BJ (cell line): ENCODE measurements around the gene KIF1A. TPM values are rescaled to one million over a fixed set of nuclear protein-coding genes. Genes with fewer than 3 reads are reported as not detected.
"Not testable (repeated sequence)": the region's sequence is repeated elsewhere in the genome, so short reads cannot be mapped to it uniquely, and the experiment has no call there.

Experiments used
- CTCF ChIA-PET: fragments of 350-600 bp; formaldehyde crosslinking; extraction: SDS; loops from one replicate; lab custom pipeline; 2021; ENCODE audit warnings: antibody characterized with exemption, inconsistent platforms; lab: Yijun Ruan, JAX
- POLR2A ChIA-PET: fragments of 300-600 bp; sonication (Branson Sonifier 250); formaldehyde crosslinking; extraction: SDS; loops from one replicate; lab custom pipeline; 2021; ENCODE audit warnings: antibody characterized with exemption; lab: Charles Lee
- DNase-seq: peaks from one replicate; pipeline ENCODE4 v3.0.0-alpha.2; 2011; ENCODE audit warnings: low read depth
- H3K27me3 ChIP-seq: 2 replicates; pipeline ENCODE4 v1.6.0; 2011; ENCODE audit warnings: low read length; ENCODE audit not compliant: control insufficient read depth, insufficient read depth
- H3K36me3 ChIP-seq: 2 replicates; pipeline ENCODE4 v1.5.1; 2011; ENCODE audit warnings: low read length; ENCODE audit not compliant: control insufficient read depth, insufficient read depth
- H3K4me3 ChIP-seq: 2 replicates; pipeline ENCODE4 v1.5.1; 2011; ENCODE audit warnings: low read depth, mild to moderate bottlenecking, control low read depth, low read length
- CTCF ChIP-seq: IDR thresholded peaks from 2 replicates; pipeline ENCODE4 v1.5.1; 2011; ENCODE audit warnings: low read depth, mild to moderate bottlenecking, control low read depth, inconsistent platforms, low read length, moderate library complexity; ENCODE audit not compliant: insufficient read depth
- polyA plus RNA-seq: library from polyadenylated mRNA; depleted of rRNA; stranded (reverse); fragments of >200 nt; gene quantifications from 2 replicates; pipeline ENCODE4 v1.2.3, GENCODE V29; 2011

Gene KIF1A
- polyA plus RNA-seq, 1 experiment: 0.01 TPM

GRCh38 chr2:240687045-240687740, 132.8 kb downstream of the KIF1A start:
- Histone ChIP-seq H3K27me3 (peaks cover 4% of the 10 kb centered on the region; the same call in 1 of the 2 replicates), H3K4me3 (no peak overlapping the region), H3K36me3 (no peaks in the 10 kb centered on the region)
- ChIA-PET CTCF (no interaction called here), POLR2A (no interaction called here)
- DNase-seq: no peak
- no peak for TF ChIP-seq CTCF

DNA sequence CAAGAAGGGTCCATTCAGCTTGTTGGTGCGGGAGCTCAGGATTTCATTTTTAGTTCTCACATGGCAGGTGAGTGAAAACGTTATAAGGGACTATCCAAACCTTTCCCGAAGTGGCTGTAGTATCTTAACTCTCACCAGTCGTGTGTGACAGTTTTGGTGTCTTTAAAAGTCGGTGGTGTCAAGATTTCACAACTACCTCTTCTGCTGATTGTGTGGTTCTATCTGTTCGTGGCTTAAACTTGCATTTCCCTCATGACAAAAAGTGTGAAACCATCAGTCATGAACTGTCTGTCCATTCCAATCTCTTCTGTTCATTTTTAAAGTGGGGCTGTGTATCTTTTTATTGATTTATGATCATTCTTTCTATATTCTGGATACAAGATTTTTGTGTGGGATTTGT, 133.6 kb downstream of the KIF1A start:
- Histone ChIP-seq H3K4me3 (no peak overlapping the region), H3K36me3 (no peaks in the 10 kb centered on the region), H3K27me3 (peaks cover 4% of the 10 kb centered on the region; the same call in 1 of the 2 replicates)
- TF ChIP-seq CTCF: no peak
- POLR2A ChIA-PET: no interaction called here
- CTCF ChIA-PET: no interaction called here
- DNase-seq: no peak

GRCh38 chr2:240685771-240686371, 134.1 kb downstream of the KIF1A start:
- no peak for TF ChIP-seq CTCF
- POLR2A ChIA-PET: no interaction called here
- Histone ChIP-seq H3K4me3 (no peak overlapping the region), H3K27me3 (peaks cover 4% of the 10 kb centered on the region; the same call in 1 of the 2 replicates), H3K36me3 (no peaks in the 10 kb centered on the region)
- CTCF ChIA-PET: no interaction called here
- DNase-seq: no peak

DNA sequence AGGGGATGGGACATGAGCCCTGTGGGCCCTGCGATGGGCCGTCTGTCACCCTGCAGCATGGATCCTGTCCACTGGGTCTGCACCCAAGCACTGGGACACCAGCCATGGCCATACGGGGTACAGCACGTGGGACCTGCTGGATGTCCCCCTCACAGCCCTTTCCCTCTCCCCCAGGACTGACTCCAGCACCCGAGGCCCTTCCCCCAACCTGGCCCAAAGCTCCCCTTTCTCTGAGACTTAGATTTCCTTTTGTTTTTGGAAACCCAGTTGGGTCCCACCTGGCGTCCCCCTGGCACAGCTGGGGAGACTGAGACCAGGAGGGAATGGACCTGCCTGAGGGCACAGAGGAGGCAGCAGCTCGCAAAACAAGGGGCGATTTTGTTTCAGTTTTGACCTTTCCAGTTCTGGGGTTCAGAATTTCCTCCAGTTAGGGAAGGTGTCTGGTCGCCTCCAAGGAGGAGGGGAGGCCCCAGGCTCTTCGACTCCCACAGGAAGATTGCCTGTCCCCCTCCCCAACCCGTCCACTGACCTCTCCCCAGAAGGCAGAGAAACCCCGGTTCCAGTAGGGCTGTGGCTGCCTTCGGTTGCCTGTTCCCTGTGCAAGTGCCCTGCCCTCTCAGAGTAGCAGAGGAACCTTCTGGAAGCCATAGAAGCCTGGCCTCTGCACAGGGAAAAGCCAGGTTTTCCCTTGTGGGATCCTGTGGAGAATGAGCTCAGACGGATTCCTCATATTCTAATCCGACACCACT, 135.9 kb downstream of the KIF1A start:
- DNase-seq, H3K27me3 ChIP-seq, CTCF ChIA-PET, POLR2A ChIA-PET, H3K36me3 ChIP-seq, H3K4me3 ChIP-seq: not testable (repeated sequence)

DNA sequence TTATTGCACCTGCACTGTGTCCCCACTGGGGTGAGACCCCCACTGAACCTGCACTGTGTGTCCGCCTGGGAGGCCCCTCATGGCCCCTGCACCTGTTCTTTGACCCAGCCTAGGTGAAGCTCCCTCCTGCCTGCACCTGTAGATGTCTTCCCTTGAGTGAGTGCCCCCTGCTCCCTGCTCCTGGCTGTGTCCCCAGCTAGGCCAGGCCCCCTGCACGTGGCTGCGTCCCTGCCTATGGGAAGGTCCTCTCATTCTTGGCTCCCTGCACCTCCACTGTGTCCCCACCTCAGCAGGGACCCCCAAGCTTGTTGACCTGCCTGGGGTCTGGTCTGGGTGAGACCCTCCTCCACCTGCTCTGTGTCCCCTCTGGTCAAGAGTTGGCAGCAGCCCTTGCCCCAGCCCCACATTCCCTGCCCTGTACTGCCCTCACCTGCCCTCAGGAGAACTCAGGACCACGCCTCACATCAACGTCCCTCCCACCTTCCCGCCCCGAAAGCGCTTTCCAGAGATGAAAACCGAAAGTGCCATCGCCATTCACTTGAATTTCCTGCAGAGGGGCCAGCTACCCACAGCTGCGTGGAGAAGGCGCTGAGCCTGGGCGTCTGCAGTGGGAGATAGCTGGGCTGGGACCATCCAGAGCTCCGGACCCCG, 136.6 kb downstream of the KIF1A start:
- H3K27me3 ChIP-seq, H3K36me3 ChIP-seq, CTCF ChIA-PET, DNase-seq, POLR2A ChIA-PET, H3K4me3 ChIP-seq: not testable (repeated sequence)

GRCh38 chr2:240682431-240683224, 137.4 kb downstream of the KIF1A start, which contains the start of gene AQP12B:
Gene AQP12B, minus strand, starts transcription at chr2:240682885. Its CDS starts 48 bp downstream, at chr2:240682837.
- POLR2A ChIA-PET, CTCF ChIA-PET, H3K36me3 ChIP-seq, DNase-seq, H3K27me3 ChIP-seq, H3K4me3 ChIP-seq: not testable (repeated sequence)

DNA sequence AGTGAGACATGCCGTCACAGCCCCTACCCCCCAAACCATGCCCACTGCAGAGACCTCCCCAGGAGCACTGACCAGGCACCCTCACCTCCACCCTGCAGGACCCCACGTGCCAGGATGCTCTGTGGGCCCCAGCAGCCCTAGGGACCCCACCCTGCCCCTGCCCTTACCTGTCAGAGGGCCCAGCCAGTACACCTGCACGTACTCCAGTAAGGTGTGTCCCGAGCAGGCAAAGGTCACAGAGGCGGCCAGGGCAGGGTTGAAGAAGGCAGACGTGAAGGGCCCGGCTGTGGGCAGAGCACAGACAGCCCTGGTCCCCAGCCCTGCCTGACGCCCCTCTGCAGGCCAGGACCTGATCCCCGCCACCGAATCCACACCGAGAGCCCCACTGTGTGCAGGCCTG, 139.8 kb downstream of the KIF1A start:
- H3K4me3 ChIP-seq, POLR2A ChIA-PET, H3K27me3 ChIP-seq, H3K36me3 ChIP-seq, CTCF ChIA-PET, DNase-seq: not testable (repeated sequence)

GRCh38 chr2:240678909-240679308, 141.1 kb downstream of the KIF1A start:
- H3K4me3 ChIP-seq, H3K36me3 ChIP-seq, H3K27me3 ChIP-seq, DNase-seq, POLR2A ChIA-PET, CTCF ChIA-PET: not testable (repeated sequence)

GRCh38 chr2:240678043-240678442, 142.0 kb downstream of the KIF1A start:
- H3K27me3 ChIP-seq, CTCF ChIA-PET, POLR2A ChIA-PET, H3K36me3 ChIP-seq, DNase-seq, H3K4me3 ChIP-seq: not testable (repeated sequence)
